Vagina (tissue), 2 donors: Measurements from ENCODE around the gene TBX1.

Experiments
- CTCF ChIP-seq, 3 experiments: fragments of 450-650 bp in 2 of 3; fragments of 200-600 bp in 1 of 3; sonication (generic) in 1 of 3; IDR thresholded peaks; one replicate each; pipeline ENCODE4 v1.5.1; 2017 to 2019; ENCODE audit warnings: antibody characterized with exemption in 3 of 3, mild to moderate bottlenecking in 2 of 3, moderate library complexity in 2 of 3
- POLR2A ChIP-seq, 2 donors: fragments of 450-650 bp; IDR thresholded peaks; one replicate each; pipeline ENCODE4 v1.6.1; 2017; ENCODE audit warnings: antibody characterized with exemption in 2 of 2, mild to moderate bottlenecking in 2 of 2, moderate library complexity in 2 of 2
- POLR2AphosphoS5 ChIP-seq, 2 donors: sonication (generic); formaldehyde crosslinking; IDR thresholded peaks; one replicate each; pipeline ENCODE4 v1.9.0; 2017; ENCODE audit warnings: antibody characterized with exemption in 2 of 2, mild to moderate bottlenecking in 2 of 2, low read depth in 1 of 2; ENCODE audit not compliant: insufficient read depth in 1 of 2

- no peak for TF ChIP-seq CTCF (IDR thresholded peaks at IDR 0.05)
- TF ChIP-seq POLR2AphosphoS5 (IDR thresholded peaks at IDR 0.05; ENCODE audit: insufficient read depth in 1 of 2, low read depth in 1 of 2) = no peak
- no peak for TF ChIP-seq POLR2A (IDR thresholded peaks at IDR 0.05)
Measured at GRCh38 chr22:19796160-19796559, 35.6 kb downstream of the TBX1 start.
